ENCODE data around the gene PRR29.
"Not testable (repeated sequence)": the region's sequence is repeated elsewhere in the genome, so short reads cannot be mapped to it uniquely, and the experiment has no call there.

Gene PRR29

DNA sequence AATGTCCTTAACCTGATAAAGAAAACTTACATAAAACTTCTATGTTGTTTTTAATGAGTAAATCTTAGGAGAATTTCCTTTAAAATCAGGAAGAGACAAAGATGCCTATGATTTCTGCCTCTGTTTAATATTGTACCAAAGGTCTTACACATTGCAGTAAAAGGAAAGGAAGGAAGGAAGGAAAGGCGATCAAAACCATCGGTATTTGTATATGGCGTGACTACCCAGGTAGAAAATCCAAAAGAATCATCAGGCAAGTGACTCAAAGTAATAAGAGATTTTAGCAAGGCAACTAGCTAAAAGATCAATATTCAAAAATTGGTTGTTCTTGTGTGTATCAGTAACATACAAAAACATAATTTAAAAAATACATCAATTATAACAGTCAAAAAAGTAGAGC lies 18.8 kb downstream of the PRR29 start:
- no peak for DNase-seq

DNA sequence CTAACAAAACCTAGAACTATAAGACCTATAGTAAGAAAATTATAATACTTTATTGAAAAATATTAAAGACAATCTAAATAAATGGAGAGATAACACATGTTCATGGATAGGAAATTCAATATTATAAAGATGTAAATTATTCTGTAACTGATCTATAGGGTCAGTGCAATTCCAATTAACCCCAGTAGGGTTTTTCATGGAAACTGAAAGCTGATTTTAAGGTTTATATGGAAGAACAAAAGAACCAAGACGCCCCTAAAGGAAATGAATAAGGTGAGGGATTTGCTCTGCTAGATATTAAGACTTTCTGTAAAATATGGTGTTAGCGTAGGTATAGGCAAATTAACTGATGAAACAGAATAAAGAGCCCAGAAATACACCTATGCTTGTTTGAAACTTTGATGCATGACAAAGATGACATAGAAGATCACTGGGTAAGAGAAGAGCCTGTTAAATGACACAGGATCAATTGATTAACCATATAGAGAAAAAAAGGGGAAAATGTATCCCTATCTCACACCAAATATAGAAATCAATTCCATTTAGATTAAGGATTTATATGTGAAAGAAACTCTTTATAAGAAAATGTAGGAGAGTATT lies 19.3 kb downstream of the PRR29 start:
- DNase-seq, result no peak

DNA sequence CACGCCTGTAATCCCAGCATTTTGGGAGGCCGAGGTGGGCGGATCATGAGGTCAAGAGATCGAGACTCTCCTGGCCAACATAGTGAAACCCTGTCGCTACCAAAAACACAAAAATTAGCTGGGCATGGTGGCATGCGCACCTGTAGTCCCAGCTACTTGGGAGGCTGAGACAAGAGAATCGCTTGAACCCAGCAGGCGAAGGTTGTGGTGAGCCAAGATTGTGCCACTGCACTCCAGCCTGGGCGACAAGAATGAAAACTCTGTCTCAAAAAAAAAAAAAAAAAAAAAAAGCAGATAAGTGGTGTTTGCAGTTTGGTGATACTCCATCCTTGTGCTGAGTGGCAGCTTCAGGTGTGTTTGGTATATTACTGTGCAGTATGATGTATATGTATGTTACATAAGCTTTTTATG lies 21.4 kb downstream of the PRR29 start:
- not testable (repeated sequence) for DNase-seq

DNA sequence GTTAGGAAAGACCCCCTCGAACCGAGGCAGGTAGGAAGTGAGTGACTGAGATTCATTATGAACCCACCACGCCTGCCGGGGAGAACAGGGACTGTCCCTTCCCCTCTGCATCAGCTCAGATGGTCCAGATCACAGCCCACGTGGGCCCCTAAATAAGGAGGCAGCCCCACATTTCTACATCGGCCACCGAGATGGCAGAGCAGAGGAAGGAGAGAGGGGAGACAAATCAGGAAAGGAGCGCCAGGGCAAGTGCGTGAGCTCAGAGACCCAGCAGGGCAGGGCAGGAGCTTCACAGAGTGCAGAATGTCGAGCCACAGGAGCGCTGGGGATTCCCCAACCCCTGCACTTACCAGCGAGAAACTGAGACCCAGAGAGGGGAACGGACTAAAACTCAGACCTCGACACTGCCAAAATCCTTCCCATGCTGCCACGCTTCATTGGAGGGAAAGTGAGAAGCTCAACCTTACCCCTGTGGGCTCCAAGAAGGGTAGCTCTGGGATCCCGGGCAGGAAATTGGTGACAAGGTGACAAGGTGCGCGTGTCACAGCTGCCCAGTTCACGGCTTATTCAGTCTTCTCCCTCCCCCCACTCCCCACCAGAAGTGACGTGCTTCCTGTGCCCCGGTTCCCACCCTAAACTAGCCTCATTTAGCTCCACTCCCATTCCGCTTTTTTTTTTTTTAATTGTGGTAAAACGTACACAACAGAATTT lies 22.1 kb downstream of the PRR29 start, which contains the start of gene ICAM2:
TSS of gene ICAM2 (minus strand) at position 578 of the 711 bp plus-strand sequence. CDS start 13,942 bp downstream, outside the sequence.
- DNase-seq, result peak; percentile 55

DNA sequence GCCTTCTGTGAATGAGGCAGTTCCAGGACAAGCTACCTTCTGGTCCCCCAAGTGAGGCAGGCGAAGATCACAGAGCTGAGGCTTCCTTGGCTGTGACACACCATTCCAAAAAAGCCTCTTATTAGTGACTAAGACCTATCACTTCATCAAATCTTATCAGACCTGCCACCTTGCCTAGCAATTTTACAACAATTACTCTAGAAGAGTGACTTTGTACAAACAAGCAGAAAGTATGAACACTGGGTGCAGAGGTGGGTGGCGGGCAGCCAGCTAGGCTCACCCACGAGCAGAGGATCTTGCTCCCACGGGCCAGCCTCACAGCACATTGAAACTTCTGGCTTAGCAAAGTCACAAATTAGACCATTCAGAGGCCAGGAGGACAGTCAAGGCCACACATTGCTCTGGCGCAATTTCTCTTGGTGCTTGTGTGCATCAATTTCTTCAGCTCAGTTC lies 24.5 kb downstream of the PRR29 start:
- DNase-seq, result peak; percentile 38

DNA sequence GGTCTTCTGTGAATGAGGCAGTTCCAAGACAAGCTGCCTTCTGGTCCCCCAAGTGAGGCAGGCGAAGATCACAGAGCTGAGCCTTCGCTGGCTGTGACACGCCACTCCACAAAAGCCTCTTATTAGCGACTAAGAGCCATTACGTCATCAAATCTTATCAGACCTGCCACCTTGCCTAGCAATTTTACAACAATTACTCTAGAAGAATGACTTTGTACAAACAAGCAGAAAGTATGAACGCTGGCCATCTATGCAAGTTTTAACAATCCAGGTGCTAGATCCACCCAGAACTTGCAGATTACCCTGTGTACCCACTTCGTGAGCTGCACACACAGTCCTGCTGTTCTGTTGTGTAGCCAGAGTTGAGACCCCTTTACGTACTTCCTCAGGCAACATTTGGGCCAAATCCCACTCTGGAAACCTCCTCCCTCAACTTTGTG lies 26.1 kb downstream of the PRR29 start:
- peak; percentile 54 for DNase-seq

DNA sequence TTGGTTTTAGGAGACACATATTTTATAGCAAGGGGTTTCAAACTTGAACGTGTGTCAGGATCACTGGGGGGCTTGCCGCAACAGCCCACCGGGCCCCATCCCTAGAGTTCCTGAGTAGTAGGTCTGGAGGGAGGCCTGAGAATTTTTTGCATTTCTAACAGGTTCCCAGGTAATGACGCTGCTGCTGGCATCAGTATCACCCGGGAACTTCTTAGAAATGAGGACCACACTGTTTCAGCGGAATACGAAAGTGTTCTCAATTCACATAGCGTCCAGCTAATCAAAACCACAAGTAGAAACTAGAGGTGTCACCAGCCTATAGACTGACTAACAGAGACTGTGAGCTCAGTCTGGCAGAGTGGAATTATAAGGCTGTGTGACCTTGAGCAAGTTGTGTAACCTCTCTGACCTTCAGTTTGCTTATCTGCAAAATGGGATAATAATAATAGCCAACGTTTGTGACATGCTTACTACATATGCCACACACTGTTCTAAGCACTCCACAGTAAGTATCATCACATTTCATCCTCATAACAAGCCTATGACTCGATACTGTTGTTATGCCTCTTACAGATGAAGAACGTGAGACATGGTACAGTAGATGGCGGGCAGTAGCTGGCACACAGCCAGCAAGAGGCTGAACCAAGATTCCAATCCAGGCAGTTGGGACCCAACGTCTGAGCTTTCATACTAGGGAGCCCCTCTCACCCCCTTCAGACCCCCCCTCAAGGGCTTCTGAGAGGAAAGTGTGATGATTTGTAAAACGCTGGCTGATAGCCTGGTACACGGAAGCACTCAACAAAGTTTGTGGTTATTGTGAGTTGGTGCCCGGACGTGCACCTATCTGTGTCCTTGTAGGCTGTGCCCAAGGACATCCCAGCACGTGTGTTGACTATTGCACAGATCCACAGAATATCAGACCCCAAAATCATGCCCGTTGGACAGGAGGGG lies 26.9 kb downstream of the PRR29 start:
- DNase-seq, result peak; percentile 45

DNA sequence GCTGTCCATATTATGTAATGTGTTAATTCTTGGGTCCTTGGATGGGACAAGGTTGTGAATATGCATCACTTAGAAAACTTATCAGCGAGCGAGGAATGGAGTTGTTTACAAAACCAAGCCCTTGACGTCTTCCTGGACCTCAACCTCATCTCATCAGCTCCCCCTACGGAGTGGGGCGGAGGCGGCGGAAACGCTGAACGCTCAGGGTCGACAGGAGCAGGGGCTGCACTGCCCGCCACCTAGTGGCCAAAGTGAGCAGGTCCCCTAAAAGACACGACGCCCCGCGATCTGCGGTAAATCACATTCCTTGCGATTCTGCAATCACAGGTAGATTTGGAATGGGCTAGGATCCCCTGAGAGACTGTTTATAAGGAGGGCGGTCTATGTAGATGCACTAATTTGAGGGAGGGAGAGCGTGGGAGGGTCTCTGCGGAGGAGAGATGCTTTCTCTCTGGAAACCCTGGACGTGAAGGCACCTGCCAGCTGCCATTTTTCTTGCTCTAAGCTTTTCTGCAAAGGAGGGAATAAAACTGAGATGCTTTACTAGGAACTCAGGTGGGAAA lies 27.7 kb downstream of the PRR29 start:
- peak; percentile 92 for DNase-seq

DNA sequence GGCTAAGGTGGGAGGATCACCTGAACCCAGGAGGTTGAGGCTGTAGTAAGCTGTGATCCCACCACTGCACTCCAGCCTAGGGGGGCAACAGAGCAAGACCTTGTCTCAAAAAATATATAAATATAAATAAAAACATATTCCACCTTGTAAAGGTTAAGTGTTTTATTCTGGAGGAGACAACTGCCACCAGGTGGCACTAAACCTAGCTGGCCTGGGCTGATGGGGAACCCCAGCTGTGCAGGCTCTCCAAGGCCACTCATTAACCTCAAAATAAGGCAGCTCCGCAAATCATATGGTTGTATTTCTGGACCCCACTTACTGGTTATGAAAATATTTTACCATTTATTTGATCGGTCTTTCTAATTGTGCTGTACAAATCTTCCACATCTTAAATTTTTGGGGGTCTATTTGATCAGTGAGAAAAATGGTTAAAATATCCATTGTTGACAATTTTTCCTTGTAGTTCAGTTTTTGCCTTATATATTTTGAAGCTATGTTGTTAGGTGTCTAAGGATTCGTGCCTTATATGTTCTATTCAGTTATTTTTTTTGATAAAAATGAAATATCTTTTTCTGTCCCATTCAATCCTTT lies 30.8 kb downstream of the PRR29 start:
- DNase-seq, result no peak

DNA sequence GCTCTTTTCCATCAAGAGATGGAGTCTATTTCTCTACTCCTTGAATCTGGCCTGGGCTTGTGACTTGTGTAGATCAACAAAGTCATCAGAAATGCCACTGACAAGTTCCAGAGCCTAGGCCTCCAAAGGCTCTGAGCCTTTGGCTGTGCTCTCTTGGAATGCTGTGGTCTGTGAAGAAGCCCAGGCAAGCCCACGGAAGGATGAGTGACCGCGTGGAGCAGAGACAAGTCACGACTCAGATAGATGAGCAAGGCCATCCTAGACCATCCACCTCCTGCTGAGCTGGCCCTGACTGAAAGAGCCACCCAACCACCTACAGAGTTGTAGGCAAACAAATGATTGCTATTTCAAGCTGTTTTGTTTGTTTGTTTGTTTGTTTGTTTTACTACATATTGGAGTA lies 33.9 kb downstream of the PRR29 start:
- peak; percentile 96 for DNase-seq

DNA sequence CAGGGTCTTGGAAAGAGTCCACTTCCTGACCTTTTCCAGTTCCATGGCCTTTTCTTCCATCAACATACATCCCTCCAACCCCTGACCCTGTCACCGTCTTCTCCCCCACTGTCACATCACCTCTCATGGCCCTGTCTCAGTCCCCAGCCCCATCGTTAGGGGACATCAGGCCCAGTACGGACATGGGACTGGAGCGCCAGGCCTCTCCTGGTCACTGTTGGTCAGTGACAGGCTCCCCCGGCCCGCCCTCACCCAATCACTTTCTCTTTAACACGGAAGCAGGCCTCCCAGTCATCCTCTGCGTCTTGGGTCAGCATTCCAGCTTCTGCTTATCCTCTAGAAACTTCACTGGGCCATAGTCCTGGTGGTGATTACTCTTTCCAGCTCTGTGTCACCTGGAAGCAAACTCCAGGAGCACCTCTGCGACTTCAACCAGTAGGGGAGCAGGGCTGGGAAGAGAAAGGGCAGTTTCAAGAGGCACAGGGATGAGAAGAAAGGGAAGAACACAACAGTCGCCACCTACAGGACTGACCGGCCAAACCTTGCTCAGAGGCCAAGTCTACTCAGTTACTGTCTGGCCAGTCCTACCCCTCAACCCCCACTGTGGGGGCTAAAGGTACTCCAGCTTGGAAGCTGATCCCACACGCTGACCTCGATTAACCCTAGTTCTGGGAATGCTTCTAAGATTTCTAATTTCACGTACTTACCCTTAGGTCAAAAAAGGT lies 38.2 kb downstream of the PRR29 start:
- peak; percentile 80 for DNase-seq

DNA sequence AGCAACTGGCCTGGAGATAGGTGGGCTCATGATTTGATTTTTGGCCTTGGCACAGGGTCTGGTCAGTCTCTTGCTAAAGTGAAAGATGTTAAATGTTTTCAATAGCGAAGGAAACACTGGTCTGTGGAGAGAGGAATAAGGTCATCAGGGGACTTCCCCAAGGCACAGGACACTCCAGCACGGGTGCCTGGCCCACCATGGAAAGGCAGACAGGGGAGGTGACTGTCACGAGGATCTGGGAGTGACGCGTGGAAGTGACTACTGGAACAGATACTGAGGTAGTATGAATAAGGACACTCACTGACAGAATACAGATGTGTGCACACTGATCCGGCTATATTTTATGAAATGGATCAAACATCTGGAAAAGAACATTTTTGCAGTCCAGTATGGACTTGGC lies 39.0 kb downstream of the PRR29 start:
- DNase-seq, result no peak

DNA sequence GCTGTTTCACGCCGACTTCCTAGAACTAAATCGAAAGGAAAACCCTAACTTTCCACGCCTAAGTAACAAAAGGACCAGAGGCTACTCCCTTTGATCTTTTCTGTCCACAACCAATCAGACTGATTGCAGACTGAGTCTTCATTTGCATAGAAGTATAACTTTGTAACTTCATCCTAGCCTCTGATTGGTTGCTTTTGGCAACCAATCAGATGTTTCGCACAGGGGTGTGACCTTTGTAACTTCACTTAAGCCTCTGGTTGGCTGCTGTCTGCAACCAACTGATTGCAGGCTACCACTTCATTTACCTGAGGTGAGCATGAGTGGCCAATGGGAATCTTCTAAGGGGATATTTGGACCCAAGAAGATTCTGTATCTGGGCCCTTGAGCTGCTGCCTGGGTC lies 39.7 kb downstream of the PRR29 start:
- no peak for DNase-seq

DNA sequence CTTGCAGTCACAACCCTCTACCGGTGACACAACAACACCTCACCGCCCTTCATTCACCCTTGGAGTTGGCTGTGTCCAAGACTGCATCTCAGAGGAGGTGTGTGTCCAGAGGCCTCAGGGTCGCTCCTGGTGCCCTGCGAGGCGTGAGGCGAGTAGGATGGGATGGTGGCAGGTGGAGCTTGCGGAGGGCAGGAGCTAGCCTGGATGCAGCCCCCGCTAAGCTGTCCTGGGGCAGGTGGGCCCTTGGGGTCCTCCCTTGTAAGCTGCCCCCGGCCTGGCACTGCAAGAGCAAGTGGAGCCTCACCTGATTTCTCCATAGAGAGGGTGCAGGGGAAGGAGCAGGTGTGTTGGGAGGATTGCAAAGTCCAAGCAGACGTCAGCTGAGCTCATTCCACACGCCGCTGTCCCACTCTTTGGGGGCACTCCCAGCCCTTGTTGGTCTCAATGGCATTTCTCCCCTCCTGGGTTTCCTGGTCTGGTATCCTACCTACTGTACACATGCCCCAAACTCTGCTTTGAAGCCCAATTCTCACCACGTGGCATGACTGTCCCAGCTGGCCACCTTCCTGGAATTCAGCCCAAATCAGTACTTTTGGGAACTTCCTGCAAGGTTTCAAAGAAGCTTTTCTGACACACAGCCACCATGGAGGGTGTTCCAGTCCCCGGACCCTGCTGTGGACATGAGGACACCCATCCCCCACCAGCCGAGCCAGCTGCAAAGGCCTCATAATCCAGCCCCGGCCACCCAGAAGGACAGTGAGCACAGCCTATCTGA lies 40.4 kb downstream of the PRR29 start:
- DNase-seq, result no peak

DNA sequence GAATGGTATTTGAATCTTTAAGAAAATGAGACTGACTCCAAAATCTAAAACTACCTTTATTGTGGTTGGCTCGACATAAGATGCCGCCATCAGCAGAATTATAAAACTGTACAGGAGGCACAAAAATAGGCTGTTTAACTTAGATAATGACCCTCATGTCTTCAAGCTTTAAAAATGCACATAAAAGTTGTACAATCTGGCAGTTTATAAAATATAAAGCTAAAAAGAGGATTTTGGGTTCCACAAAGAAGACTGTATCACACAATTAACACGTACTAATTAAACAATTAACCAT lies 40.9 kb downstream of the PRR29 start:
- no peak for DNase-seq

DNA sequence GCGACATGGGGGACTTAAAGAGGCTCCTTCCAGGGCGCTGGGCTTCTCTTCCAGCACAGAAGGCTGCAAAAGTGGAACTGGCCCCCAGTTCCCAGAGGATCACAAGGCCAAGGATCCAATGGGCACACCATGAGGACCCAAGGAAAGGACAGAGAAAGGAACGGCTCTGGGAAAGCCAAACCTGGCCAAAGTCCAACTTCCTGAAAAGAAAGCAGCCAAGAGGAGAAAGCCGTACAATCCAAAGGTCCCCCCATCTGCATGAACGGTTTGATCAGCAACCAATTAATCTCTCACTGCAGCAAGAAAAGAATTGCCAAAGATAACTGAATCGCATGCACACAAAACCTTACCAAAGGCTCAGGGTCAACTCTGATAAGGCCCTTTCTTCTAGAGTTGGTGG lies 42.1 kb downstream of the PRR29 start:
- no peak for DNase-seq

DNA sequence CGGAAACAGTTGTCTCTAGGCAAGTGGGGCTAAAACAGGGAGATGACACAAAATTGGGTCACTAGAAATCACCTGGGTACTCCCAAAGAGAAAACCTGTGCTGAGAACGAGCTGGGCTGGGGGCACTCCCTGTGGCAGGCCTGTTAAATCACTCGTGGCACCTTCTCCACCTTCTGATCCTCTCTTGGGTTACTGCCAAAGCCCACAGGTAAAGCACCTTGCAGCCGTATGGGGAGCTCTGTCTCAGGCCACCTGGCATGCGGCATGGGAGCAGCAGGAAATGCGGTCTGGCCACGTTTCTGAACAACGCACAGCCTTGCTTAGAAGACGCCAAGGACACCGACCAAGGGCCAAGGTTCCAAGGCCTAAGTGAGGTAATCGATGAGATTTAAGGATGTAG lies 43.8 kb downstream of the PRR29 start:
- no peak for DNase-seq

DNA sequence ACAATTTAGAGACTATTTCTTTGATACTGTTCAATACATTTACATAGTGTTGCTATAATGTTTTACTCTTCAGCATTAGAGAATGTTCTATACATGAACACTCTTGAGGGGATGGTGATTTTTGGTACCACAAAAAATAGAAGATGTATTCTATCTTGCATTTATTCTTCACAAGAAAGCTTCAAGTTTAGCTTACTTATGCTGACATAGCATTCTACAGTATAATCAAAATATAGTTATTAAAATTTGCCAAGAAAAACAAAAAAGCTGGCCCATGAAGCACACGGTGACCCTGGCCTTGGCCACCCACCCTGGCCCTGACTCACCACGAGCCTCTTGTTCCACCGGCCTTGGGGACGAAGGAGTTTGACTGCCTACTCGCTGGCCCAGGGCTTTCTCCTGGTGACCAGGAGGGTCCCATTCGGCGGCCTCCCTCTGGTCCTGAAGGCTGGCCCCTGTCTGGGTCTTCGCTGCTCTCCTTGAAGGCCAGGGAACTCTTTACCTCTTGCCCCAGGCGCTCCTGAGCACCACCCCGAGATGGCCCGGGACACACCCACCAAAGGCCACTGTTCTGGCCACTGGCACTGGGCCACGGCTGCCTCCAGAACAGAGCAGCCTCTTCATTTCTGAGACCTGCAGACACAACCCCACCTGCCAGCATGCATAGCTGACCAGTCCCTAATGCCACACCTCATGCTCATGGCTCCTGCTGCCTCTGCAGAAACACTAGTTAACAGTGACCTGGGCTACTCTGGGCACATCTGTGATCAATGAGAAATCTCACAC lies 44.7 kb downstream of the PRR29 start:
- DNase-seq, result no peak

DNA sequence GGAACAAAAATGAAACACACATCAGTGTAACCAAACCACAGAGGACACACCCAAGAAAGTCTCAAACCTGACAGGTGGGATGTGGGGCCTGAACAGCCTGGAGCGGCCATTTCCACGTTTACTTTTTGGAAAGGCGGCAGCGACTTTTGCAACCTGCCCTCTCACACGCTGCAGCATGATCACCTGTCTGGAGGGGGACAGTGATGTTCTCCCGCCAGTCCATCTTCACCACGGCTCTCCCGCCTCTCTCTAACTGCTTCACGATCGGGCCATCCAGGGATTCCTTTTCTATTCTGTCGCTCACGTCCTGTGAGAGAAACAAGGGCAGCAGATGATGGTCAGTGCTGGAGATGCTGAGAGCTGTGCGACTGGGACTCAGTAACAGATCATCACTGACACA lies 47.0 kb downstream of the PRR29 start:
- DNase-seq, result no peak

DNA sequence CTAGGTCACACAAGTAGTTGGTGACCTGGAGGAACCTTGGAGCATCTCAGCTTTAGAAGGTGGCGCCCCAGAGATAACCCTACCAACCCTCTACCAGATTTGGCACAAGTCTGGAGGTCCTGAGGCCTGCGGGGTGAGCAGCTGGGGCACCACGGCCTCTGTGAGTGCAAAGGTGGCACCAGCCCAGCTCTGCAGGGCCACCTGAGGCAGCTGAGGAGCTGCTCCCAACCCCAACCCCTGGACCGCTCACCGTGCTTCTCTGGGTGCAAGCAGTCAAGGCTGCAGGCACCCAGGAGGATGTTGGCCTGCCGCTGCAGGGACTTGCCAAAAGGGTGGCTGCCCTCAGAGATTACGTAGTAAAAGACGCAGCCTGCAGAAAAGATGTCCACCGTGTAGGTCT lies 50.7 kb downstream of the PRR29 start:
- DNase-seq, result no peak

DNA sequence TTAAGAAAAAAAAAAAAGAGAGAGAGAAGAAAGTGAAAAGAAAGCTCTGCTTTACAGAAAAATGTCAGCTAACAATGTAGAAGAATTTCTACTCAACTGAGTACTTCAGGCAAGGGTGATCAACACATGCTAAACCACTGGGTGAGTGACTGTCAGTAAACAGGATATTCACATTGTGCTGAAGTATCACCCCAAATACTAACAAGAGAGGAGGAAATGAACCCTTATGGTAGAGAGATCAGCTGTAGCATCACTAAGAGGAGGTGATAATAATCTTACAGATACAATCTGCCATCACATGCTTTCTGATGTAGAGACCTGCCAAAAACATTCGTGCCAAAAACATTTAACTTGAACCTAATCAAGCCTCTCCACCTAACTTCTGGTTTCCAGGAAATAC lies 53.0 kb downstream of the PRR29 start:
- DNase-seq, result no peak

All from islet precursor cell (in vitro differentiated cells).